H1 (cell line): ENCODE data around the gene PLCB4. TPM values are rescaled to one million over a fixed set of nuclear protein-coding genes. Genes with fewer than 3 reads are reported as not detected.

Experiments
- CTCF ChIA-PET: fragments of 300-600 bp; sonication (Branson Sonifier 250); formaldehyde crosslinking; loops from one replicate; lab custom pipeline; 2021; ENCODE audit not compliant: partially characterized antibody; lab: Charles Lee
- POLR2A ChIA-PET: fragments of 300-600 bp; sonication (Branson Sonifier 250); formaldehyde crosslinking; loops from one replicate; lab custom pipeline; 2021; ENCODE audit warnings: inconsistent platforms; ENCODE audit not compliant: partially characterized antibody; lab: Charles Lee
- DNase-seq, 2 experiments: peaks; one replicate each; pipeline versions ENCODE4 v3.0.0 to v3.0.0-alpha.2; 2010 to 2022; ENCODE audit warnings: low spot score in 2 of 2, low read depth in 1 of 2, mixed read lengths in 1 of 2
- FAIRE-seq: peaks from 2 replicates; lab custom pipeline; 2011; peaks lifted over from hg19 to GRCh38; lab: Jason Lieb, UNC
- H2AFZ ChIP-seq: 2 replicates; pipeline ENCODE4 v1.8.1; 2012; ENCODE audit warnings: low read length, inconsistent platforms
- H2AK5ac ChIP-seq: 2 replicates; pipeline ENCODE4 v1.6.1; 2013; ENCODE audit warnings: low read depth, low read length
- H2BK120ac ChIP-seq: replicated peaks from 2 replicates; pipeline ENCODE3; 2013; ENCODE audit warnings: low read depth, low read length, inconsistent platforms
- H2BK12ac ChIP-seq: 2 replicates; pipeline ENCODE4 v1.6.1; 2013; ENCODE audit warnings: low read depth, low read length
- H2BK15ac ChIP-seq: 2 replicates; pipeline ENCODE4 v1.6.1; 2013; ENCODE audit warnings: low read length
- H2BK20ac ChIP-seq: 2 replicates; pipeline ENCODE4 v1.6.1; 2013; ENCODE audit warnings: low read length
- H2BK5ac ChIP-seq: 2 replicates; pipeline ENCODE4 v1.6.1; 2013; ENCODE audit warnings: low read depth, low read length
- H3K14ac ChIP-seq: 2 replicates; pipeline ENCODE4 v1.6.1; 2013; ENCODE audit warnings: inconsistent platforms; ENCODE audit not compliant: insufficient read length
- H3K18ac ChIP-seq: 2 replicates; pipeline ENCODE4 v1.6.1; 2013; ENCODE audit warnings: low read length; ENCODE audit errors: extremely low read depth
- H3K23ac ChIP-seq: 2 replicates; pipeline ENCODE4 v1.6.1; 2013; ENCODE audit warnings: inconsistent platforms; ENCODE audit not compliant: insufficient read length
- H3K23me2 ChIP-seq: 2 replicates; pipeline ENCODE4 v1.6.1; 2013; ENCODE audit warnings: low read depth, low read length
- H3K27ac ChIP-seq: 2 replicates; pipeline ENCODE4 v1.6.1; 2011; ENCODE audit warnings: low read depth, low read length, inconsistent platforms
- H3K27me3 ChIP-seq, 4 experiments: replicated peaks in 1 of 4; 1 replicate in 1 of 4; 2 replicates in 3 of 4; pipeline versions ENCODE4 v1.6.1 to v1.8.1; 2011 to 2013; ENCODE audit warnings: low read length in 3 of 4, mild to moderate bottlenecking in 3 of 4, inconsistent platforms in 2 of 4, mixed read lengths in 2 of 4, moderate library complexity in 1 of 4; ENCODE audit not compliant: control insufficient read depth in 3 of 4, insufficient read depth in 3 of 4; ENCODE audit errors: extremely low read depth in 1 of 4
- H3K36me3 ChIP-seq, 4 experiments: 2 replicates each; pipeline versions ENCODE4 v1.6.1 to v1.8.1; 2011 to 2013; ENCODE audit warnings: mild to moderate bottlenecking in 4 of 4, low read length in 3 of 4, moderate library complexity in 2 of 4, control low read depth in 1 of 4, inconsistent platforms in 1 of 4; ENCODE audit not compliant: insufficient read depth in 4 of 4, control insufficient read depth in 2 of 4
- H3K4ac ChIP-seq: replicated peaks from 2 replicates; pipeline ENCODE3; 2013; ENCODE audit warnings: low read length, low read depth, mixed read lengths, inconsistent platforms; ENCODE audit not compliant: insufficient read length
- H3K4me1 ChIP-seq, 4 experiments: replicated peaks in 1 of 4; 1 replicate in 1 of 4; 2 replicates in 3 of 4; pipeline versions ENCODE4 v1.6.1 to v1.8.1; 2011 to 2013; ENCODE audit warnings: low read length in 3 of 4, inconsistent platforms in 2 of 4, mixed read lengths in 1 of 4; ENCODE audit not compliant: insufficient read depth in 4 of 4, control insufficient read depth in 3 of 4
- H3K4me2 ChIP-seq, 2 experiments: 2 replicates each; pipeline versions ENCODE4 v1.6.1 to v1.8.1; 2011 to 2013; ENCODE audit warnings: low read depth in 2 of 2, low read length in 2 of 2, control low read depth in 1 of 2, inconsistent platforms in 1 of 2, mild to moderate bottlenecking in 1 of 2; ENCODE audit not compliant: insufficient read depth in 1 of 2
- H3K4me3 ChIP-seq, 4 experiments: fragments of 200-600, 300-600 bp in 1 of 4; sonication (generic), shearing (Covaris generic), sonication (Bioruptor Twin) in 1 of 4; 2 replicates each; pipeline versions ENCODE4 v1.5.1 to v1.8.1; 2011 to 2016; ENCODE audit warnings: low read length in 4 of 4, low read depth in 3 of 4, control low read depth in 2 of 4, inconsistent platforms in 2 of 4, mild to moderate bottlenecking in 2 of 4, mixed read lengths in 1 of 4, moderate library complexity in 1 of 4; ENCODE audit not compliant: insufficient read depth in 2 of 4; ENCODE audit errors: extremely low read depth in 1 of 4
- H3K56ac ChIP-seq: replicated peaks from 2 replicates; pipeline ENCODE3; 2013; ENCODE audit warnings: low read depth, mild to moderate bottlenecking, mixed read lengths, low read length, inconsistent platforms; ENCODE audit not compliant: insufficient read length
- H3K79me1 ChIP-seq: 2 replicates; pipeline ENCODE4 v1.6.1; 2013; ENCODE audit warnings: low read depth, low read length, control low read depth
- H3K79me2 ChIP-seq, 2 experiments: 2 replicates each; pipeline versions ENCODE4 v1.6.1 to v1.8.1; 2012 to 2013; ENCODE audit warnings: low read length in 2 of 2, mild to moderate bottlenecking in 2 of 2, inconsistent platforms in 1 of 2; ENCODE audit not compliant: insufficient read depth in 2 of 2, control insufficient read depth in 1 of 2
- H3K9ac ChIP-seq, 4 experiments: replicated peaks in 1 of 4; 1 replicate in 1 of 4; 2 replicates in 3 of 4; pipeline versions ENCODE4 v1.6.1 to v1.8.1; 2011 to 2013; ENCODE audit warnings: low read depth in 3 of 4, low read length in 3 of 4, control low read depth in 2 of 4, mild to moderate bottlenecking in 2 of 4, moderate library complexity in 2 of 4, inconsistent platforms in 1 of 4; ENCODE audit errors: extremely low read depth in 1 of 4
- H3K9me3 ChIP-seq, 2 experiments: 2 replicates each; pipeline versions ENCODE4 v1.6.1 to v1.8.1; 2012 to 2013; ENCODE audit warnings: mild to moderate bottlenecking in 2 of 2, moderate library complexity in 2 of 2, control low read depth in 1 of 2, inconsistent platforms in 1 of 2, low read depth in 1 of 2, low read length in 1 of 2, mixed read lengths in 1 of 2; ENCODE audit not compliant: insufficient read depth in 2 of 2
- H4K20me1 ChIP-seq, 2 experiments: replicated peaks in 1 of 2; 2 replicates each; pipeline versions ENCODE3 to v1.8.1; 2011 to 2013; ENCODE audit warnings: inconsistent platforms in 2 of 2, low read length in 2 of 2, mild to moderate bottlenecking in 1 of 2; ENCODE audit not compliant: insufficient read depth in 2 of 2, control insufficient read depth in 1 of 2
- H4K5ac ChIP-seq: 2 replicates; pipeline ENCODE4 v1.6.1; 2013; ENCODE audit warnings: low read length, low read depth, mixed read lengths, inconsistent platforms; ENCODE audit not compliant: insufficient read length
- H4K8ac ChIP-seq: 2 replicates; pipeline ENCODE4 v1.8.0; 2013; ENCODE audit warnings: mild to moderate bottlenecking, moderate library complexity, low read length, inconsistent platforms; ENCODE audit not compliant: insufficient read depth; ENCODE audit errors: extremely low read depth
- H4K91ac ChIP-seq: replicated peaks from 2 replicates; pipeline ENCODE3; 2013; ENCODE audit warnings: low read length, mixed read lengths, inconsistent platforms; ENCODE audit not compliant: insufficient read length
- HDAC6 ChIP-seq: IDR thresholded peaks from one replicate; pipeline ENCODE4 v1.7.1; 2012; ENCODE audit warnings: low read depth, mild to moderate bottlenecking, inconsistent platforms, low read length, moderate library complexity
- RNF2 ChIP-seq: fragments of 200-900, 300-1000 bp; sonication (generic); IDR thresholded peaks from 2 replicates; pipeline ENCODE4 v1.7.1; 2016; ENCODE audit warnings: borderline replicate concordance, low read depth, mild to moderate bottlenecking, antibody characterized with exemption, low read length; ENCODE audit not compliant: poor library complexity, severe bottlenecking; ENCODE audit errors: missing control alignments
- WGBS, 2 experiments: shearing (Covaris generic) in 1 of 2; methylation state at CpG; one replicate each; pipeline versions ENCODE4 v1.1.6 to v1.1.7; 2013 to 2015; ENCODE audit warnings: low lambda C conversion rate in 2 of 2, mixed read lengths in 2 of 2, inconsistent platforms in 1 of 2, low coverage in 1 of 2, missing lambda C conversion rate in 1 of 2; ENCODE audit not compliant: insufficient replicate concordance in 2 of 2, insufficient coverage in 1 of 2, insufficient read length in 1 of 2; ENCODE audit errors: extremely low coverage in 1 of 2, missing lambda C conversion rate in 1 of 2; 5-methylcytosine and 5-hydroxymethylcytosine counted together
- polyA plus RNA-seq, 7 experiments: library from polyadenylated mRNA; depleted of rRNA in 3 of 7; stranded (reverse) in 5 of 7; unstranded in 2 of 7; fragments of >200 nt in 5 of 7; fragments of 200-250 nt in 2 of 7; gene quantifications; 1 replicate in 5 of 7; 2 replicates in 1 of 7; 4 replicates in 1 of 7; pipeline versions ENCODE4 v1.2.1 to v1.2.3, GENCODE V29; 2011 to 2013; ENCODE audit warnings: missing spikeins in 2 of 7, mixed read lengths in 2 of 7
- total RNA-seq: library from RNA; stranded (reverse); fragmentation: NEBNext Ultra II Directional; extraction: Animal tissue kit (Norgen Biotek cat#: 25700); gene quantifications from 2 replicates; pipeline ENCODE4 v1.2.1, GENCODE V29; 2021

The PLCB4 gene
- total and polyA plus RNA-seq, 2 of the 8 experiments (the other 6 are each of a cell fraction or from before 2014, with no cell fraction given), result 3.2 to 14.1 TPM

DNA sequence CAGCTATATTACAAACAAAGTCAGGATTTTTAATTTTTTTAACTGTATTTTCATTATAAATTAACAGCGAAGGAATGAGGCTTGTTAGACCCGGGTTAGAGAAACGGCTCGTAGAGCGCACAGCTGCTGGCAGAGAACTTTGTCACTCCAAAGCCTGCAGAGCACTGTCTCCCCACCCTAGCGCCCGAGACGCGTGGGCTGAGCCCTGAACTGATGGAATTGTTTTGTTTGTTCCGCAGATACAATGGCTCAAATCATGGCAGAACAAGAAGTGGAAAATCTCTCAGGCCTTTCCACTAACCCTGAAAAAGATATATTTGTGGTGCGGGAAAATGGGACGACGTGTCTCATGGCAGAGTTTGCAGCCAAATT, 446.3 kb downstream of the PLCB4 start:
- Histone ChIP-seq H3K23ac (no peak overlapping the region), H3K9ac (no peak overlapping the region), H3K4me1 (peaks cover 4 to 31% (median 14%) of the 10 kb centered on the region in 4 experiments; a peak in 6 of 7 replicates), H3K18ac (0 out of 2 replicates have a peak overlapping the region, but pooled peaks have one; percentile 21), H3K56ac (no peak overlapping the region), H4K8ac (no peak overlapping the region), H3K36me3 (no peaks in the 10 kb centered on the region), H4K5ac (no peak overlapping the region), H2BK5ac (no peak overlapping the region), H3K79me1 (no peaks in the 10 kb centered on the region), H3K4me3 (peak overlapping the region; percentile 17 to 63 (median 48); a peak in 7 of 8 replicates), H3K4ac (no peak overlapping the region), H3K23me2 (peaks cover 14% of the 10 kb centered on the region; the same call in 1 of the 2 replicates), H3K27ac (no peak overlapping the region), H3K9me3 (no peaks in the 10 kb centered on the region), H2AK5ac (no peak overlapping the region), H2BK12ac (no peak overlapping the region), H2BK20ac (no peak overlapping the region), H2BK120ac (no peak overlapping the region), H4K91ac (no peak overlapping the region), H3K27me3 (peaks cover 51 to 93% (median 72%) of the 10 kb centered on the region in 4 experiments), H3K4me2 (peak overlapping the region; percentile 74 to 93), H4K20me1 (no peaks in the 10 kb centered on the region), H2AFZ (no peak overlapping the region), H3K79me2 (no peaks in the 10 kb centered on the region), H3K14ac (no peak overlapping the region), H2BK15ac (no peak overlapping the region; the same call in 1 of the 2 replicates)
- POLR2A ChIA-PET, result no interaction called here
- CTCF ChIA-PET, result interaction anchor here (0.9 to 10.5 kb wide), 8 partner anchors 11 to 397 kb away, joined by 3 to 79 read pairs (median 4); no protein-coding TSS in a partner anchor
- no peak for DNase-seq
- 8% methylated on average over 13 of the region's 13 CpGs; no CpG with 5 or more reads in 1 of the 2 experiments for WGBS, 2 experiments
- no peak for FAIRE-seq
- TF ChIP-seq HDAC6, result no peak
- peak; percentile 9 for TF ChIP-seq RNF2
